GM21381 (cell line): ENCODE data around the gene TAPBPL.

Experiments used
- ATAC-seq: cut with Tn5 transposase; IDR thresholded peaks from one replicate; pipeline ENCODE4 v1.9.1; 2021; ENCODE audit warnings: mild to moderate bottlenecking, moderate library complexity; ENCODE audit not compliant: unreplicated experiment

Gene TAPBPL

DNA sequence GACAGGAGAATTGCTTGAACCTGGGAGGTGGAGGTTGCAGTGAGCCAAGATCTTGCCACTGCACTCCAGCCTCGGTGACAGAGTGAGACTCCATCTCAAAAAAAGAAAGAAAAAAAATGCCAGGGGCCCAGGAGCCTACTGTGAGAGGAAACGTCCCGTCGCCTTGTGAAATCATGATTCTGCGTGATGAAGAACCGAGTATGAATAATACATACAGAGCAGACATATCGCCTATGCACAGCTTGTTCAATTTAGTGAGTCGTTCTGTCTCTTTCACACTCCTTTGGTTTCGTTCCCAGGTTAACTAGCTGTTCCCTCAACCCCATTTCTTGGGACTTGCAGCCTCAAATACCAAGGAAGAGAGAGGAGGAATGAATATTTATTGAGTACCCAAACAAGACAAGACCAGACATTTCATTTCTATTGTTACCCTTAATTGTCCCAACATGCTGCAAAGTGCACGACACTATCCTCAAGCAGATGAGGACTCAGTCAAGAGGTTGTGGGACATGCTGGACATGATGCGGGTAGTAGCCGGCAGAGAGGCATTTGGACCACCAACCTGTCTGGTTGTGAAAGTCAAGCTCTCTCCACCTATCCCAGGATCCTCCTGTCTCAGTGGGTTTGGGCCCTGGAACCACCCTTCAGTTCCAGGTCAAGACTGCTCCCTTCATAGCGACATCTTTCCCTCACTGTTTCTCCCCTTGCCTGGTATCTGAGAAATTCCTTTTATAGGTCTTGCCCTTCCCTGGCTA lies 15.7 kb upstream of the TAPBPL start:
- ATAC-seq, result no peak

DNA sequence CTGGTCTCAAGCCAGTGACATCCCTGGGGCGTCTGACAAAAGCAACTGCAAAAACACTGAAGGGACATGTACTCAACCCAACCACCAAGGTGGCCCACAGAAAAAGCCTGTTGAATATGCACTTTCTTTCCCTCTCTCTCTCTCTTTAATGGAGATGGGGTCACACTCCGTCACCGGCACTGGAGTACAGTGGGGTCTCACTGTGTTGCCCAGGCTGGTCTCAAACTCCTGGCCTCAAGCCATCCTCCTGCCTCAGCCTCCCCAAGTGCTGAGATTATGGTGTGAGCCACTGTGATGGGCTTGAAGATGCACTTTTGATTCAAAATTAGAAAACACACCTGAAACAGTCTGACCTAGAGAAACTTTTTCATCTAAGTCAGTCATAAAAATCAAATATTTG lies 14.3 kb upstream of the TAPBPL start:
- no peak for ATAC-seq

DNA sequence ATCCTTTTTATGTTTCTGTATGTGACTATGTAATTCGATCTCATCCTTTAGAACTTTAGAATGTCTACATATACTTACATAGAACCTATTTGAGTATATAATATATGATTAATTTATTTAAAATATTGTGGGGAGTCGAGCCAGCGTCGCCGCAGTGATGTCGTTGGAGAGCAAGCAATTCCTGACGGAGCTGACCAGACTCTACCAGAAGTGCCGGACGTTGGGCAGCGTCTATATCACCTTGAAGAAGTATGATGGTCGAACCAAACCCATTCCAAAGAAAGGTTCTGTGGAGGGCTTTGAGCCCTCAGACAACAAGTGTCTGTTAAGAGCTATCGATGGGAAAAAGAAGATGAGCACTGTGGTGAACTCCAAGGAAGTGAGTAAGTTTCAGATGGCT lies 13.5 kb upstream of the TAPBPL start:
- no peak for ATAC-seq

DNA sequence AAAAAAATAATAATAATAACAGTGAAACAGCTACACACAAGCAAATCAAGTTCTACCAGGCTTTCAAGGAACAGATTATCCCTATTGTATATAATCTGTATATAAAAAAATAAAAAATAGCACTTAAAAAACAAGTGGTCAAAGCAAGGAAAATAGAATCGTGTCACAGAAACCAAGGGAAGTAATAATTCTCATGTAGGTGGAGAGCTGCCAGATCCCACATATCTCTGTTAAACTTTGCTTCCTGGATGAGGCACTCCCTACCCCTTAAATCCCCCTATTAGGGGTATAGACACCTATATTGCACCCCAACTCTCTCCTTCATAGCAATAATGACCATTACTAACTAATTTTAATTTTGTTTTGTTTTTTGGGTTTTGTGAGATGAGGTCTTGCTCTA lies 11.5 kb upstream of the TAPBPL start:
- no peak for ATAC-seq

DNA sequence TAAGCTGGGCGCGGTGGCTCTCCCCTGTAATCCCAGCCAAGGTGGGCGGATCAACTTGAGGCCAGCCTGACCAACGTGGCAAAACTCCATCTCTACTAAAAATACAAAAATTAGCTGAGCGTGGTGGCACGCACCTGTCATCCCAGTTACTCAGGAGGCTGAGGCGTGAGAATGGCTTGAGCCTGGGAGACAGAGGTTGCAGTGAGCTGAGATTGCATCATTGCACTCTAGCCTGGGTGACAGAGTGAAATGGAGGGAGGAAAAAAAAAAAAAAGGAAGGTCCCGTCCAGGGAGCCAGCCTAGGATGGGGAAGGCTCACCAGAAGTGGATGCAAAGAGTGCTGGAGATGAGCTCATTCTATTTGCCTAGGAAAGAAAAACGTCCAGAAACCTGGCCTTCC lies 9.0 kb upstream of the TAPBPL start:
- ATAC-seq, result no peak

DNA sequence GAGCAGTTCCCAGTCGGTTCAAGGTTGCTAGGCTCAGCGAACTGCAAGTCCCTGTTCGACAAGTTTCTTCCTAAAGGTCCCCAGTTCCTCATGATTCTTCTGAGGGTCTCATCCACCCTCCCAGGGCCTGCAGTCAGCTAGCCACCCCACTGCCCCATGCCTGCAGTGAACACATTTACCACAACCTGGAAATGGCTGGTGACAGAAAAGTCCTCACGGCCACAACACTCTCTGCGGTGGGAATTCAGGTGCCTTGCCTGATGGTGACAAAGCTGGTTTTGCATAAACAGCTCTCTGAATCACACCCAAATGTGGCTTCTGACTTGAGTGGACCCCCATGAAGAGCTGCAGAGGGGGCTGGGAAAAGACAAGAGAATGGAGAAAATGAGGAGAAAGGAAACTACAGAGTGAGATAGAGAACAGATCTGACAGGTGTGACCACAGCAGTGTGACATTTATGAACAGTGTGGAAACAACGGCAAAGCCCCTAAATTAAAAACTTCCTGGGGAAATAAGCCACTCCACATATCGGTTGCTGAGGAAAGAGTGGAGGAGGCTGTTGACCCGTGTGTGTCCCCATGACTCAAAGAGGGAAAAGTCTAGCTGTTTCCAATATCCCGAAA lies 8.4 kb upstream of the TAPBPL start:
- no peak for ATAC-seq

DNA sequence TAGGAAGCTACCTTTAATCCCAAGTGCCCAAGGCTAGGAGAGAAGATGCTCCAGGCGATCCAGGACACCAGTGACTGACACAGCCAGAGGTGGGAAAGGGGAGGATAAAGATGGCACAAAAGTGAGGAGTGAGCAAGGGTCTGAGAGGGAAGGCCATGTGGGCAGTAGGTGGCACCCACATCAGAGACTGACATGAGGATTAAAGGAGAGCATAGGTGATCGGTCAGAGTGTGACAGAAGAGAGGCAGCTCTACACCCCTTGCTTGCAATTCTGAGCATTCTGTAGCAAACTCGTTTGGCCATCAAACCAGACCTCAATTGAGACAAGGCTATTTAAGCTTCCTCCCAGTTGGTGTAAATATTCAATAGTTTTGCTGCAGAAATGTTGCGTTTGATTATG lies 7.8 kb upstream of the TAPBPL start:
- ATAC-seq, result no peak

DNA sequence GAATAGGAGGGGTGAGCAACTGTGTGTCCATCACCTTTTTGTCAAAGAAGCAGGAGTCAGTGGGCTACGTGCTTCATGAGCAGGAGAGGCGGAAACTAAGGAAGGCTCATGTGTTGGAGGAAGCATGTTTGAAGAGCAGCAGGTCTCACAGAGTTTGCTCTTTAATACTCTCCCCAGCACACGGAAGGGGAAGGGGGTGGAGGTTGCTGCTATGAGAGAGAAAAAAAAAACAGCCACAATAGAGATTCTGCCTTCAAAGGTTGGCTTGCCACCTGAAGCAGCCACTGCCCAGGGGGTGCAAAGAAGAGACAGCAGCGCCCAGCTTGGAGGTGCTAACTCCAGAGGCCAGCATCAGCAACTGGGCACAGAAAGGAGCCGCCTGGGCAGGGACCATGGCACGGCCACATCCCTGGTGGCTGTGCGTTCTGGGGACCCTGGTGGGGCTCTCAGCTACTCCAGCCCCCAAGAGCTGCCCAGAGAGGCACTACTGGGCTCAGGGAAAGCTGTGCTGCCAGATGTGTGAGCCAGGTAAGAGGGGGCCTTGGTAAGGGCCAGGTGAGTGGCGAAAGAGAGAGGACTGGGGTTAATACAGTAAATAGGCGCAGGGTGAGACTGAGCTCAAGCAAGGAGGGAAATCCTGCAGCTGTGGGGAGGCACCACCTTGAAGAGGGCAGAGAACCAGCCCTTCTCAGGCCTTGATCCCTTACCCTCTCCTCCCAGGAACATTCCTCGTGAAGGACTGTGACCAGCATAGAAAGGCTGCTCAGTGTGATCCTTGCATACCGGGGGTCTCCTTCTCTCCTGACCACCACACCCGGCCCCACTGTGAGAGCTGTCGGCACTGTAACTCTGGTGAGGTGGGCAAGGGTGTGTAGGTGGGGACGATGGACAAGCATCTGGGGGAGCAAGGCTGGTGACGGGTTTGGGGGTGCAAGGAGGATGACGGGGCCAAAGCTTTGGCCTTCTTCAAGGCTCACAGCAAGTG lies 6.8 kb upstream of the TAPBPL start, which contains the start of gene CD27:
Gene CD27, plus strand, starts transcription at position 252 of the 985 bp plus-strand sequence. Its CDS starts 141 bp downstream, at position 393.
- no peak for ATAC-seq

DNA sequence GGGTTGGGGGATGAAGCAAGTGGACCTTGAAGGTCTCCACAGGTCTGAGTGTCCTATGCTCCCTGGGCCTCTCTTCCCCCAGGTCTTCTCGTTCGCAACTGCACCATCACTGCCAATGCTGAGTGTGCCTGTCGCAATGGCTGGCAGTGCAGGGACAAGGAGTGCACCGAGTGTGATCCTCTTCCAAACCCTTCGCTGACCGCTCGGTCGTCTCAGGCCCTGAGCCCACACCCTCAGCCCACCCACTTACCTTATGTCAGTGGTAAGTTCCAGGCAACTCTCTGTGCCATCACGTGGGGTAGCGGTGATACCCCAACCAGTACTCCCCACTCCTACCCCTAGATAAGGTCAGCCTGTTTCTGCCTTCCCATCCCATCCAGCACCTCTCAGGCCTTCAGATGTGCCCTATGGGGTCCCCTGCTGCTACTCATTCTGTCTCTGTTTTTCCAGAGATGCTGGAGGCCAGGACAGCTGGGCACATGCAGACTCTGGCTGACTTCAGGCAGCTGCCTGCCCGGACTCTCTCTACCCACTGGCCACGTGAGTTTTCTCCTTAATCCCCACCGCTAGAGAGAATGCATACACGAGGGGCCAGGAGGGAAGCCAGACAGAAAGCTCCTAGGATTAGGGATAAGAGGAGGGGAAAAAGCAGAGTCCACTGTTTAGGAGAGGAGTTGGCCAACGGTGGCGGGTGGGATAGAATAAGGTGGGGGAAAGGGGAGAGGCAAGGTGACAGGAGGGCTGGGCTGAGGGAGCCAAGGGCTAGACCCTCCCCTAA lies 1.6 kb upstream of the TAPBPL start:
- no peak for ATAC-seq

DNA sequence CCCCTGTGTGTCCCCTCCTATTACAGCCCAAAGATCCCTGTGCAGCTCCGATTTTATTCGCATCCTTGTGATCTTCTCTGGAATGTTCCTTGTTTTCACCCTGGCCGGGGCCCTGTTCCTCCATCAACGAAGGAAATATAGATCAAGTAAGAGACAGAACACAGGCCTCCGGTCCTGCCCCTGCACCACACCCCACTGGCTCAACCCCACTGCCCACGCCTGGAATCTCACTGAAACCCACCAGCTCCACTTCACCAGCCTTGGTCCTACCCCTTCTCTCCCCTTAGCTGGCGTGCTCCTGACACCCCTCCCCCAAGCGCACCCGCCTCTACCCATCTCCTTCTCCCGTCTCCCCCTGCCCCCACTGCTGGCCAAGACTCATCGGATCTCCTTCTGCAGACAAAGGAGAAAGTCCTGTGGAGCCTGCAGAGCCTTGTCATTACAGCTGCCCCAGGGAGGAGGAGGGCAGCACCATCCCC lies 934 bp upstream of the TAPBPL start:
- ATAC-seq, result no peak

DNA sequence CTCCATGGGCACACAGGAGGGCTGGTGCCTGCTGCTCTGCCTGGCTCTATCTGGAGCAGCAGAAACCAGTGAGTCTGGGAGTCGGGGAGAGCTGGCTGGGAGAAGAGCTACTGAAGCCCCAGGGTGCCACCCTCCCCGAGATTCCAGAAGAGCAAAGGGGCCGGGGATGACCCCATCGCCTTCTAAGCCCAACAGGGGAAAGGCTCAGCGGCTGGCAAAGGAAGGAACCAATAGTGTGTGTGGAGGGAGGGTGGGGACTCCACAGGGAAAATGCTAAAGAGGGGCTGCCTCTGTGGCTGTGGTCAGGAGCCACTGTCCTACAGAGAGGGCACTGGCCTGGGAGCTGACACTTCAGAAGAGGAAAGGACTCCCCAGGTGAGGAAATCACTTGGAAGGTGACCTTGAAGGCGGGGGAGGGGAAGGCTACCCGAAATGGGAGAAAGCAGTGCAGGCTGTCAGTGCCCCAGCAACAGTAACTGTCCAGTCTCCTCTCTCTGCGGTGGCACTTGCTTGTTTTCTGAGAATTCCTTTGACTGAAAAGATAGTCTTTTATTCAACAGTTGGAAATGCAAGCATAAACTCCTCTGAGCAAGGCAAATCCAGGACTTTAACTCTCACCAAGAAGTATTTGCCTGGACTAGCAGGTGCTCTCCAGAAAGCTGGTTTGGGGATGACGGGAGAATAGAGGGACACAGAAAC lies 552 bp downstream of the TAPBPL start:
- ATAC-seq, result no peak

DNA sequence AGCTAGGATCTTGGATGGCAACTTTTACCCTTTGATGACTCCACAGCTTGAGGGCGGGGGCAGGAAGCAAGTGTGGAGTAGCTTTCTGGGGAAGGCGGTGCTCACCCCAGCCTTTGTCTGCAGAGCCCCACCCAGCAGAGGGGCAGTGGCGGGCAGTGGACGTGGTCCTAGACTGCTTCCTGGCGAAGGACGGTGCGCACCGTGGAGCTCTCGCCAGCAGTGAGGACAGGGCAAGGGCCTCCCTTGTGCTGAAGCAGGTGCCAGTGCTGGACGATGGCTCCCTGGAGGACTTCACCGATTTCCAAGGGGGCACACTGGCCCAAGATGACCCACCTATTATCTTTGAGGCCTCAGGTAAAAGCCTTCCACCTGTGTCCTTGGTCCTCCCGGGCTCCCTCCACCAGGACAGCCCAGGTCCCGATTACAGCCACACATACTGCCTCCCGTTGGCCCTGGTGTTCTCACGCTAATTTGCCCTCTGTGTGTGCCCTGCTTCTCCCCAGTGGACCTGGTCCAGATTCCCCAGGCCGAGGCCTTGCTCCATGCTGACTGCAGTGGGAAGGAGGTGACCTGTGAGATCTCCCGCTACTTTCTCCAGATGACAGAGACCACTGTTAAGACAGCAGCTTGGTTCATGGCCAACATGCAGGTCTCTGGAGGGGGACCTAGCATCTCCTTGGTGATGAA lies 1.2 kb downstream of the TAPBPL start:
- ATAC-seq, result no peak

DNA sequence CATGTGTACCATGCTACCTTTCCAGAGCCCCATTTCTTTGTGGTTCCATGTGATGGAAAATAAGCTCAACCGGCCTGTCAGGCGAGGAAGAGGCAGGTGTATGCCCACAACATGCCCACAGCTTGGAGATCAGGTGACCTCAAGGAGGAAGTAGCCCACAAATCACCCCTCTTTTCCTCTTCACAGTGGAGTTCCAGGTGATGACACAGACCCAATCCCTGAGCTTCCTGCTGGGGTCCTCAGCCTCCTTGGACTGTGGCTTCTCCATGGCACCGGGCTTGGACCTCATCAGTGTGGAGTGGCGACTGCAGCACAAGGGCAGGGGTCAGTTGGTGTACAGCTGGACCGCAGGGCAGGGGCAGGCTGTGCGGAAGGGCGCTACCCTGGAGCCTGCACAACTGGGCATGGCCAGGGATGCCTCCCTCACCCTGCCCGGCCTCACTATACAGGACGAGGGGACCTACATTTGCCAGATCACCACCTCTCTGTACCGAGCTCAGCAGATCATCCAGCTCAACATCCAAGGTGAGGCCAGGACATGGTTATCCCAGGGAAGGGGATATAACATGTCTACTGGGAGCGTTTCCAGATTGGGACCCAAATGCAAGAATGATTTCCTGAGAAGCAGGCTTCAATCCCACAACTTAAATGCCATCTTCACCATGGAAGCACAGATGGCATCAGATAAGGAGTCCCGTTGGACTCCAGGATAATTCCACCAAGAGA lies 5.5 kb downstream of the TAPBPL start:
- ATAC-seq, result no peak

DNA sequence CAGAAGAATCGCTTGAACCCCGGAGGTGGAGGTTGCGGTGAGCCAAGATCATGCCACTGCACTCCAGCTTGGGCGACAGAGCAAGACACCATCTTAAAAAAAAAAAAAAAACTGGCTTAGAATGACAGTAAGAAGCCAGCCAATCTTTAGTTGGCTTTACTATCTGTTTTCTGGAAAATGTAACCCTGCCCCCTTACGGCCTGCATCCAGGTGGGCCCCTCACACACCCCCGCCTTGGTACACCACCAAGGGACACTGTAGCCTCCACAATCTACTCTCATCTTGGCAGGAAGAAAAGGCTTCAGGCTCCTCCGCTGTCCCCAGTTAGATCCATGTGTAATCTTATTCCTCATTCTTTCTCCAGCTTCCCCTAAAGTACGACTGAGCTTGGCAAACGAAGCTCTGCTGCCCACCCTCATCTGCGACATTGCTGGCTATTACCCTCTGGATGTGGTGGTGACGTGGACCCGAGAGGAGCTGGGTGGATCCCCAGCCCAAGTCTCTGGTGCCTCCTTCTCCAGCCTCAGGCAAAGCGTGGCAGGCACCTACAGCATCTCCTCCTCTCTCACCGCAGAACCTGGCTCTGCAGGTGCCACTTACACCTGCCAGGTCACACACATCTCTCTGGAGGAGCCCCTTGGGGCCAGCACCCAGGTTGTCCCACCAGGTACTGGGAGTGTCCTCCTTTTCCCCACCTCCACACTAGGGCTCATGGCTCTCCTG lies 6.6 kb downstream of the TAPBPL start:
- ATAC-seq, result no peak

DNA sequence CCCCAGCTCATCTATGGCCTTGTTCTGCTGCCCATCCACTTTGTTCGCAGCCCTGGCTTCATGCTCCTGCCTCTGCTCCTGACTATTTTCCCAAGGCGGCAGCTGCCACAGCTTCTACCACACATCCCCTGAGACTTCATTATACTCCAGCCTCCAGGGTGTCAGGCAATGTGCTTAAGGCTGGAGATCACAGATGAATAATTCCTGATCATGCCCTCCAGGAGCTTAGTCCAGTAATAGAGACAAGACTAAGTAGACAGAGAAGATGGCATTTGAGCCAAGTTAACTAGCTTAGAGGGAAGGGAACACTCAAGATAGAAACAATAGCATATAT lies 7.1 kb downstream of the TAPBPL start:
- ATAC-seq, result no peak

DNA sequence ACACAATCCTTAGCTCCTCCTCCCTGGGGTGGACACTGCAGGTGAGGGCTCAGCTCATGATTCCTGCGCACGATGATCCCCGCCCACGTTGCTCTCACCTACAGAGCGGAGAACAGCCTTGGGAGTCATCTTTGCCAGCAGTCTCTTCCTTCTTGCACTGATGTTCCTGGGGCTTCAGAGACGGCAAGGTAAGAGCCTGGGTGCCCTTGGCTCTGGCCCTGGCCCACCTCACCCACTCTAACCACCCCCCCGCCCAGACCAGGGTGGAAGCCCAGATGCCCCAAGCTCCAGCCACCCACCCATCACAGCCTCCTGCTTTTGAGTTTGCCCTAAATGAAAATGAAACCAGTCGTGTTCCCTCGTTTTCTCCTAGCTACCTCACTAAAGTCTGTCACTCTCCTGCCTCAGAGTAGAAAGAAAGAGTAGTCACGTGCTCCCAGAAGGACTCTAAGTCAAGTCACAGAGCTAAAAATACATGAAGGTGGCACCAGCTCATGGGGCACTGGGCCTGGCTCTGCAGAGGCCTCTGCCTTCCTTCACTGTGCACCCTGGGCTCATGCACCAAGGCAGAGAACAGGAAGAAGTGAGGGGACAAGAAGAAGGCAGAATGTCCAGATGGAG lies 9.0 kb downstream of the TAPBPL start:
- no peak for ATAC-seq

DNA sequence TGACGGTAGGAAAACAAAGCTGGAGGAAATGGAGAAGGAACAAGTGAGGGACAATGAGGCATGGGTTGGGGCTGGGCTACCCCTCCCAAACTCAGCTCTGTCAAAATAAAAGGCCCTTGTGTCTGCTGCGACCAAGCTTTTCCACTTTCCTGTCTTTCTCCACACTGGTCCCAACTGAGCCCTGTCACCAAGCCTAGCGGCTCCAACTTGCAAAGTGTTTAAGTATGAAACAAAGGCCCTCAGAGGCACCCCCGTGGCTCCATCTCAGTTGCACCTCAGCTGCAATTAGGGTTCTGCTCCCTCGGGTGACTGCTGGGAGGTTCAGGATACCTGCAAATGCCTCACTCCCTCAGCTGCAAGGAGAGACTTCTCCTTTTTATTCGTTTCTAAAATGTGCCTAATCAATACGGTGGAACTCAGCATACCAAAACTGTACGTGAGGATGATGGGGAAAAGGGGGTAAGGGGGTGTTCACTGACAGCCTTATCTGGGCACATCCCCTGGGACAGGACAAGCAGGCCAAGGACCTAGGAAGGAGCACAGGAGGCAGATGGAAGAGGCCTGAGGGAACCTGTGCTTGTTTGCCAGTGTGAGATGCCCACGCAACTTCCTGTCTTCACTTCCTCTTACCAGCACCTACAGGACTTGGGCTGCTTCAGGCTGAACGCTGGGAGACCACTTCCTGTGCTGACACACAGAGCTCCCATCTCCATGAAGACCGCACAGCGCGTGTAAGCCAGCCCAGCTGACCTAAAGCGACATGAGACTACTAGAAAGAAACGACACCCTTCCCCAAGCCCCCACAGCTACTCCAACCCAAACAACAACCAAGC lies 9.8 kb downstream of the TAPBPL start:
- peak; percentile 78 for ATAC-seq
